OCI-M2 (cell line): ENCODE results near the gene SLC2A4.

Source experiments
- DNase-seq: peaks from one replicate; lab custom pipeline; 2025; ENCODE audit not compliant: unreplicated experiment; lab: John Stamatoyannopoulos, UW

Gene SLC2A4

GRCh38 chr17:7246779-7247178 lies 34.7 kb upstream of the SLC2A4 start:
- no peak for DNase-seq

- DNase-seq: no peak
Measured at GRCh38 chr17:7248796-7249195, 32.7 kb upstream of the SLC2A4 start.

- DNase-seq: no peak
Measured at GRCh38 chr17:7249214-7249613, 32.3 kb upstream of the SLC2A4 start.

- DNase-seq: no peak
Measured at GRCh38 chr17:7249830-7250229, 31.7 kb upstream of the SLC2A4 start.

- DNase-seq: no peak
Measured at GRCh38 chr17:7250695-7251627, 30.6 kb upstream of the SLC2A4 start.

GRCh38 chr17:7251661-7252175 lies 29.8 kb upstream of the SLC2A4 start, which contains the start of gene CTDNEP1:
Gene CTDNEP1, minus strand, starts transcription at chr17:7251734. Its CDS starts 438 bp downstream, at chr17:7251296.
- DNase-seq: no peak

GRCh38 chr17:7252176-7253043 lies 29.1 kb upstream of the SLC2A4 start, which contains the start of gene ELP5:
Gene ELP5, plus strand, starts transcription at chr17:7252215. Its CDS starts 336 bp downstream, at chr17:7252551.
- DNase-seq: peak; percentile 93

GRCh38 chr17:7253082-7253481 lies 28.4 kb upstream of the SLC2A4 start:
- no peak for DNase-seq

- no peak for DNase-seq
Measured at GRCh38 chr17:7254511-7254910, 27.0 kb upstream of the SLC2A4 start.

- DNase-seq: no peak
Measured at GRCh38 chr17:7256766-7257456, 24.6 kb upstream of the SLC2A4 start.

GRCh38 chr17:7258731-7259554 lies 22.6 kb upstream of the SLC2A4 start:
- DNase-seq: no peak

- no peak for DNase-seq
Measured at GRCh38 chr17:7259555-7259889, 22.0 kb upstream of the SLC2A4 start.

GRCh38 chr17:7260151-7260550 lies 21.4 kb upstream of the SLC2A4 start:
- DNase-seq: no peak

GRCh38 chr17:7260651-7261378 lies 20.7 kb upstream of the SLC2A4 start:
- DNase-seq: no peak

- DNase-seq: no peak
Measured at GRCh38 chr17:7261379-7262191, 19.9 kb upstream of the SLC2A4 start.

- DNase-seq: no peak
Measured at GRCh38 chr17:7262192-7262934, 19.2 kb upstream of the SLC2A4 start, which contains the start of gene CLDN7. Gene CLDN7, minus strand, starts transcription at chr17:7262478. Its CDS starts 435 bp downstream, at chr17:7262043.

GRCh38 chr17:7262935-7263800 lies 18.4 kb upstream of the SLC2A4 start:
- no peak for DNase-seq
